Eye (tissue), 1 donor: ENCODE results near the gene IER5L.
"Not testable (repeated sequence)": the region's sequence is repeated elsewhere in the genome, so short reads cannot be mapped to it uniquely, and the experiment has no call there.

Experiments used
- DNase-seq: peaks from one replicate; pipeline ENCODE4 v3.0.0-alpha.2; 2015

IER5L gene

GRCh38 chr9:129138144-129138462 is 40.0 kb downstream of the IER5L start:
- DNase-seq = no peak

DNA sequence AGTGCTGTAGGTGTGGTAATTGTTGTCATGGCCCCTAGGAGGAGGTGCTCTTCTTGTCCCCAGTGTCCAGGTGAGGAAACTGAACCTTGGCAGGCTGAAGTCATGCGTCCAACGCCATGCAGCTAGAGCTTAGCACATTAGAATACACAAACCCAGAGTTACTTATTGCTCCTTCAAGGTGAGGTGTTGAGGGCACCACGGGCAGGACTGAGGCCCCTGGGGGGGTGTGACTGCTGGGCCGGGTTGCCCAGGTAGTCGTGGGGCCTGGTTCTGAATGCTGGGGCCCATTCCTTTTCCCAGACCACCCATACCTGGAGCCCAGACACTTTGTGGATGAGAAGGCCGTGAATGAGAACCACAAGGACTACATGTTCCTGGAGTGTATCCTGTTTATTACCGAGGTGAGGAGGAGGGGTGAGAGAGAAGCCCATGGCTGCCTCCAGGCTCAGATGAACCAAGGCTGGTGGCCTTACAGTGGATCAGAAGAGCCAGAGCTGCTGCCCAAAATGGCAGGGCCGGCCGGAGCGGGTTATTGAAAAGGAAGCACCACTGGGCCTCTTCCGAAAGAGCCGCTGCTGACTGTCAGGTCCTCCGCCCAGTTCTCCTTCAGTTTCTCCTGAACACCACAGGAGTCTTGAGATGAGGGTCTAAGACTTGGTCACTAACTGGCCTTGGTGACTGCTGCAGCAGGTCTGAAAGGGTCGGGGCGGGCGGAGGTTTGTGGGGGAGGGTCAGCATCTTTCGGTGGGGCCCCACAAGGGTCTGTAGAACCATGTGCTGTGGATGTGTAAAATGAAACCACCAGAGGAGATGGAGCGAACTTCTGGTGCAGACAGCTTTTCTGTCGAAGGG is 40.5 kb downstream of the IER5L start:
- DNase-seq = no peak

DNA sequence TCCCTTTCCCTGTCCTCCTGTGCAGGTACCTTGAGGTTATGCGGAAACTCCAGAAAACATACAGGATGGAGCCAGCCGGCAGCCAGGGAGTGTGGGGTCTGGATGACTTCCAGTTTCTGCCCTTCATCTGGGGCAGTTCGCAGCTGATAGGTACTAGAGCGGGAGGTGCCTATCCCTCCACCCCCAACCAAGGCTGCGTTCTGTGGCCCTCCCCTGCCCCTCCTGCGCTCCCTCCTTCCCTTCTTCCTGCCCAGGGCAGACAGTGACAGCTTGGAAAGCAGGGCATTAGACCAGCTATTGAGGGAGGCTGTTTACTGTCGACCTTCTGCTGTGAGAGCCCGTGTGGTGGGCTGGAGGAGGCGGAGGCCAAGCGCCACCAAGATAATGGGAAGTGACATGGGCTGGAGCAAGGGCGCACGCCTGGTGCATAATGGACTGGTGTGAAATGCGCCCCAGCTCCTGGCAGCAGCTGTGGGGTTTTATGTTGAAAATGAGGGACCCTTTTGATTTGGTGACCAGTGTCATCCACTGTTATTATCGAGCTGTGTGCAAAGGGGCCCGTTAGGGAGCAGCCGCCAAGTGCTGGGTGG is 41.5 kb downstream of the IER5L start:
- peak; percentile 81 for DNase-seq

DNA sequence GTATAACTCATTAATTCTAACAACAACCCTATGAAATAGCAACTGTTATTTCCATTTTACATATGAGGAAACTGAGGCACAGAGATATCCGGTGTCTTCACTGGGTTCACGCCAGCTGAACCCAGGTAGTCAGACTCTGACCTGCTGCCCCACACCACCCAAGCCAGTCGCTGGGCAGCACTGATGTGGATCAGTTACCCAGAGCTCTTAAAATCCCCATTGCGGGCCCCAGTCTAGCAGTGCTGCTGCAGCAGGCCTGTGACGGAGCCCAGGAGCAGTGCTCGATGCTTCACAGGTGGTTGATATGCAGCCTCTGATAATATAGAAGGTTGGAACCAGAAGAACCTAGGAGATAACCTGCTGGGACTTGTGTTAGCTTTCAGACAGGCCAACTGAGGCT is 42.6 kb downstream of the IER5L start:
- no peak for DNase-seq

DNA sequence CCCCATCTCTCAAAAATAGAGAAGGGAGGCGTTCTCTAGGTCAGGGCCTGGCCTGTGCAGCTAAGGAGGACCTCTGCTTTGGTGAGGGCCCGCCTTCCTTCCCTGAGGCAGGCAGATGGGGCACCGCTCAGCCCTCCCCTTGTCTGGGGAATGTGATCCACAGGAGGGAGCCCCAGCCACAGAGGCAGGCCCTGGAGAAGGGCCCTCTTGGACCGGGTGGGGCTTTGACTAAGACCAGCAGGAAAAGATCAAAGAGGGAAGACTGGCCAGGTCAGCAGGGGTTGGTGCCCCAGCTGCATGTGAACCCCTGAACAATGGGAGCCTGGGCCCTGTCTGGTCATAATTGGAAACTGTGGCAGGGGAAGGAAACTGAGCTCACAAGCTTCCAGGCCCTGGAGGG is 45.0 kb downstream of the IER5L start:
- no peak for DNase-seq

- DNase-seq = peak; percentile 90
Measured at GRCh38 chr9:129131300-129132145, 46.5 kb downstream of the IER5L start.

- no peak for DNase-seq
Measured at GRCh38 chr9:129130791-129131190, 47.3 kb downstream of the IER5L start.

- not testable (repeated sequence) for DNase-seq
Measured at GRCh38 chr9:129130271-129130670, 47.8 kb downstream of the IER5L start.

DNA sequence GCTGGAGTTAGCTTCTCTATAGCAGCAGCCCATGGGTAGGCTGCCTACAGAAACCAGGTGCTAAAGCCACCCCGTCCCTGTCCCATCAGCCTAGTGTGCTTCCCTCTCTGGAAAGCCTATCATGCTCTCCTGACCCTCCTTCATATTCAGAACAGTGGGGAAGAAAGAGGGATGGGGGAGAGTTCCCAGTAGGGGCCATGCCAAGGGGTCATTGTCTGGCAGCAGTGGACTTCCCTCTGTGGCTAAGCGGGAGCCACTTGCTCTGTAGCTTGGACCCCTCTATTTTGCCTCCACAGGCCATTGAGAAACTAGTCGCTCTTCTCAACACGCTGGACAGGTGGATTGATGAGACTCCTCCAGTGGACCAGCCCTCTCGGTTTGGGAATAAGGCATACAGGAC is 49.4 kb downstream of the IER5L start:
- DNase-seq = no peak

GRCh38 chr9:129126749-129127618 is 51.1 kb downstream of the IER5L start:
- peak; percentile 90 for DNase-seq
